Measurements from ENCODE around the gene PDXK.

GRCh38 chr21:43728467-43729390 is 9.8 kb downstream of the PDXK start:
- peak in 1 of 2 donors; percentile 37 for TF ChIP-seq POLR2A (IDR thresholded peaks at IDR 0.05)
- no peak for TF ChIP-seq CTCF (IDR thresholded peaks at IDR 0.05)
- peak in 2 of 3 donors; percentile 54 to 86 for TF ChIP-seq POLR2AphosphoS5 (IDR thresholded peaks at IDR 0.05)
- TF ChIP-seq EP300 (IDR thresholded peaks at IDR 0.05), result no peak
